ENCODE results near the gene GALNT11.

Gene GALNT11

DNA sequence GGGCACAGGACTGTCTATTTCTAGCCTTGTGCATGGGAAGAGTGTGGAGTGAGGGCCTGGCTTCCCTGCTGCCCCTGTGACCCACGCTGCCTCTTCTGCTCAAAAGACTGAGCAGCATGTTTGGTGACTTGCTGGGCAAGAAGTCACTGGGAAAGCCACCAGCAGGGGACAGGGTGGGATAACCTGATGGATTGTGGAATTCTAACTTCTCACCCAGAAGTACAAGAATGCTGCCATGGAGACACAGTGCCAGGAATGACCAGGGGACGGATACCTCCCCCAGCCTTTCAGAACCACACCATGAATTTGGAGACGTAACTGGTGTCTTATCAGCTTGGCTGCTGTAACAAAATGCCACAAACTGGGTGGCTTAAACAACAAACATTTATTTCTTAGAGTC, 40.9 kb upstream of the GALNT11 start:
- H2AFZ ChIP-seq (ENCODE audit: low read depth, low read length) = no peak overlapping the region
- H3K4me1 ChIP-seq (ENCODE audit: control insufficient read depth, insufficient read depth, low read depth, low read length) = peaks cover 3% of the 10 kb centered on the region
- H4K8ac ChIP-seq (ENCODE audit: low read length) = no peak overlapping the region
- H3K4me3 ChIP-seq (ENCODE audit: insufficient read depth in 1 of 2, low read depth in 1 of 2, low read length in 2 of 2) = no peak overlapping the region
- no peak overlapping the region for H2BK12ac ChIP-seq (ENCODE audit: low read length in 2 of 2)
- H3K14ac ChIP-seq (ENCODE audit: low read length in 2 of 2) = peak overlapping the region in 1 of 2 experiments; percentile 28
- H2BK5ac ChIP-seq (ENCODE audit: low read depth, low read length, poor library complexity, severe bottlenecking) = no peak overlapping the region
- H2AK5ac ChIP-seq (ENCODE audit: low read length, severe bottlenecking) = no peak overlapping the region
- H3K36me3 ChIP-seq (ENCODE audit: control insufficient read depth in 1 of 2, insufficient read depth in 2 of 2, low read depth in 1 of 2, low read length in 2 of 2) = no peaks in the 10 kb centered on the region
- H3K4me2 ChIP-seq (ENCODE audit: low read length, poor library complexity, severe bottlenecking) = no peak overlapping the region
- no peaks in the 10 kb centered on the region for H3K79me1 ChIP-seq (replicated peaks; ENCODE audit: low read length, poor library complexity, severe bottlenecking)
- H3K9me3 ChIP-seq (ENCODE audit: control insufficient read depth, low read length) = no peaks in the 10 kb centered on the region
- WGBS = 82% methylated on average over 2 of the region's 3 CpGs
- peaks cover 4 to 21% of the 10 kb centered on the region in 2 experiments for H3K27me3 ChIP-seq (ENCODE audit: control insufficient read depth in 1 of 2, insufficient read depth in 1 of 2, low read length in 2 of 2)
- no peak overlapping the region for H4K91ac ChIP-seq (ENCODE audit: low read length)
- no peak overlapping the region for H3K18ac ChIP-seq (ENCODE audit: low read depth in 1 of 2, low read length in 2 of 2)
- no peak overlapping the region for H3K4ac ChIP-seq (ENCODE audit: low read depth in 1 of 2, low read length in 2 of 2)
- no peak for DNase-seq
- H2BK120ac ChIP-seq (ENCODE audit: low read depth, low read length) = no peak overlapping the region
- H2BK15ac ChIP-seq (ENCODE audit: low read depth, poor library complexity, severe bottlenecking) = no peak overlapping the region
- H3K27ac ChIP-seq (ENCODE audit: low read length, poor library complexity, severe bottlenecking) = no peak overlapping the region
- no peak overlapping the region for H3K9ac ChIP-seq (ENCODE audit: low read length)
- no peak overlapping the region for H3K23ac ChIP-seq (ENCODE audit: low read length in 2 of 2)

DNA sequence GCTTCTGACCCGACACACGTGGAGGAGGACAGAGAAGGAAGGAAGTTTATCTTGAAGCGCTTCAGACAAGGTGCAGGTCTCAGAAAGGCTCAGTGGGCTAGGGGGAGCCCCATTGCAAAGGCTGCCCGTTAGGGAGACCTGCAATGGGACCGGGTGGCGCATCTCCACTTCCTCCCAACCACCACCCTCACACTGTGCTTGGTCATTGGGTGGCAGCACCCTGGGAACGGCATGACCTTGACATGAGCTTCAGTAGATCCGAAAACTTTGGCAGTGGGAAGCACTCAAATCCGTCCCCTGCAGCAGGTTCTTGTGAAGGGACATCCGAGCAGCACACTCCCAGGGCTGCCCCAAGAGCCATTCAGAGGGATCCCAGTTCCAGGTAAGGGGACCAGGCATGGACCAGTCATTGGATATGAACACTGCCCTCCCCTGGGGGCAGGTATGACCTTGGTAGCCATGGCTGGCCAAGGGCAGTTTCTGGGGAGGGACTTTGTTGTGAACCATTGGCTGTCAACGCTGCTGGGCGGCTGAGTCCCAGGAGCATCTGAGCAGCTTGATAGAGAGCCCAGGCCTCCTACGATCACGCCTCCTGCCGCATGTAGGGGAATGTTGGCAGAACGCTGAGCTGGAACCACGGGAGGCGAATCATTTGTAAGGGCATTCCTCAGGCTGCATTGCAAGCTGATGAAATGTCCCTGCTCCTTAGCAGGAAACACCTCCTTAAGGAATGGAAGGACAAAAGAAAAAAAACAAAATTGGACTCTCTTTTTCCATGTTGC, 37.5 kb upstream of the GALNT11 start:
- Histone ChIP-seq H3K18ac (ENCODE audit: low read depth in 1 of 2, low read length in 2 of 2) (no peak overlapping the region), H3K9me3 (ENCODE audit: control insufficient read depth, low read length) (no peaks in the 10 kb centered on the region), H2AK5ac (ENCODE audit: low read length, severe bottlenecking) (no peak overlapping the region), H3K27me3 (ENCODE audit: control insufficient read depth in 1 of 2, insufficient read depth in 1 of 2, low read length in 2 of 2) (peaks cover 4 to 21% of the 10 kb centered on the region in 2 experiments), H4K8ac (ENCODE audit: low read length) (no peak overlapping the region), H3K4me3 (ENCODE audit: insufficient read depth in 1 of 2, low read depth in 1 of 2, low read length in 2 of 2) (no peak overlapping the region), H3K4ac (ENCODE audit: low read depth in 1 of 2, low read length in 2 of 2) (no peak overlapping the region), H2BK120ac (ENCODE audit: low read depth, low read length) (no peak overlapping the region), H3K4me2 (ENCODE audit: low read length, poor library complexity, severe bottlenecking) (no peak overlapping the region), H4K91ac (ENCODE audit: low read length) (no peak overlapping the region), H2BK5ac (ENCODE audit: low read depth, low read length, poor library complexity, severe bottlenecking) (no peak overlapping the region), H3K79me1 (replicated peaks; ENCODE audit: low read length, poor library complexity, severe bottlenecking) (no peaks in the 10 kb centered on the region), H2BK15ac (ENCODE audit: low read depth, poor library complexity, severe bottlenecking) (no peak overlapping the region), H3K9ac (ENCODE audit: low read length) (no peak overlapping the region), H3K4me1 (ENCODE audit: control insufficient read depth, insufficient read depth, low read depth, low read length) (peaks cover 3% of the 10 kb centered on the region), H3K23ac (ENCODE audit: low read length in 2 of 2) (no peak overlapping the region), H2AFZ (ENCODE audit: low read depth, low read length) (no peak overlapping the region), H3K27ac (ENCODE audit: low read length, poor library complexity, severe bottlenecking) (no peak overlapping the region), H3K36me3 (ENCODE audit: control insufficient read depth in 1 of 2, insufficient read depth in 2 of 2, low read depth in 1 of 2, low read length in 2 of 2) (no peaks in the 10 kb centered on the region), H2BK12ac (ENCODE audit: low read length in 2 of 2) (no peak overlapping the region), H3K14ac (ENCODE audit: low read length in 2 of 2) (peak overlapping the region in 1 of 2 experiments; percentile 48)
- DNase-seq = no peak
- 87% methylated on average over 18 of the region's 18 CpGs for WGBS

DNA sequence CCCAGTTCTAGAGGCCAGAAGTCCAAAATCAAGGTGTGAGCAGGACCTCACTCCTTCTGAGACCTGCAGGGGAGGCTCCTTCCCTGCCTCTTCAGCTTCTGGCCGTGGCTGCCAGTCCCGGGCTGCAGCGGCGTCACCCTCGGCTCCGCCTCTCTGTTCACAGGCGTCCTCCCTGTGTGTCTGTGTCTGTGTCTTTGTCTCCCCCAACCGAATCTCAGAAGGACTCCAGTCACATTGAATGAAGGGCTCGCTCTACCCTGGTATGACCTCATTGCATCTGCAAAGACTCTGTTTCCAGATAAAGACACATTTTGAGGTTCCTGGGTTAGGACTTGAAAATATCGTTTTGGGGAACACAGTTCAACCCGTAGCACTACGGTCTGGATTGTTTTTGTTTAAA, 33.1 kb upstream of the GALNT11 start:
- Histone ChIP-seq H3K18ac (ENCODE audit: low read depth in 1 of 2, low read length in 2 of 2) (no peak overlapping the region), H3K9me3 (ENCODE audit: control insufficient read depth, low read length) (no peaks in the 10 kb centered on the region)

DNA sequence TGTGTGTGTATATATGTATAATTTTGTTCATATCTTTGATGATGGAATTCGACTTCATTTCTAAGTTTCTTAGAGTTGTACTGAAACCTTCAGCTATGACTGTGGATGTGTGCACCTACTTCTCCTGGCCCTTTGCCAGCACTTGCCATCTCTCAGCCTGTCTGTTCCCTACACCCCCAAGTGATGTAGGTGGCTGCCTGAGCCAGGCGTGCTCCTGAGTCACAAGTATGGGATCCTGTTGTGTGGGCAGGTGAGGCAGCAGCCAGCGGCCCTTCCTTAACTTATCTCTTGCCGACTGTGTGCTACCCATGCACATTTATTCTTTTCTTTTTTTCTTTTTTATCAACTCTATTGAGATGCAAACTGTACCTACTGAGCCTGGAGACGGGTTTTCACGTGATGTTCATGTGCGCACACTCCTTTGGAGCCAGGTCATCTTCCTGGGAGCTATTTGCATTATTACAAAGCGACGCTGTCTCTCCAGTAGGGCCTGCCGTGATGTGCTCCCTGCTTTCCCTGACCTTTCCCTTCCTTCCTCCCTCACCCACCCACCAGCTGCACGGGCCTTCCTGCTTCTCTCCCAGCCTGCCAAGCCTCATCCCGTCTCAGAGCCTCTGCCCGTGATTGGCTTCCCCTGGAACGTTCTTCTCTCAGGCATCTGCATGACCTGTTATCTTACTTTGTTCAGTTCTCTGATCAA, 31.3 kb upstream of the GALNT11 start:
- Histone ChIP-seq H3K9ac (ENCODE audit: low read length) (no peak overlapping the region), H3K79me1 (replicated peaks; ENCODE audit: low read length, poor library complexity, severe bottlenecking) (no peaks in the 10 kb centered on the region), H3K27me3 (ENCODE audit: control insufficient read depth in 1 of 2, insufficient read depth in 1 of 2, low read length in 2 of 2) (no peaks in the 10 kb centered on the region), H3K18ac (ENCODE audit: low read depth in 1 of 2, low read length in 2 of 2) (no peak overlapping the region), H3K4me1 (ENCODE audit: control insufficient read depth, insufficient read depth, low read depth, low read length) (no peaks in the 10 kb centered on the region), H2BK12ac (ENCODE audit: low read length in 2 of 2) (no peak overlapping the region), H2BK15ac (ENCODE audit: low read depth, poor library complexity, severe bottlenecking) (no peak overlapping the region), H3K14ac (ENCODE audit: low read length in 2 of 2) (no peak overlapping the region), H2AFZ (ENCODE audit: low read depth, low read length) (no peak overlapping the region), H2AK5ac (ENCODE audit: low read length, severe bottlenecking) (no peak overlapping the region), H3K4me2 (ENCODE audit: low read length, poor library complexity, severe bottlenecking) (no peak overlapping the region), H3K27ac (ENCODE audit: low read length, poor library complexity, severe bottlenecking) (no peak overlapping the region), H2BK120ac (ENCODE audit: low read depth, low read length) (no peak overlapping the region), H3K4ac (ENCODE audit: low read depth in 1 of 2, low read length in 2 of 2) (no peak overlapping the region), H3K9me3 (ENCODE audit: control insufficient read depth, low read length) (no peaks in the 10 kb centered on the region), H3K4me3 (ENCODE audit: insufficient read depth in 1 of 2, low read depth in 1 of 2, low read length in 2 of 2) (no peak overlapping the region), H3K36me3 (ENCODE audit: control insufficient read depth in 1 of 2, insufficient read depth in 2 of 2, low read depth in 1 of 2, low read length in 2 of 2) (no peaks in the 10 kb centered on the region), H4K91ac (ENCODE audit: low read length) (no peak overlapping the region), H2BK5ac (ENCODE audit: low read depth, low read length, poor library complexity, severe bottlenecking) (no peak overlapping the region), H3K23ac (ENCODE audit: low read length in 2 of 2) (no peak overlapping the region), H4K8ac (ENCODE audit: low read length) (no peak overlapping the region)
- 63% methylated on average over 13 of the region's 14 CpGs for WGBS
- DNase-seq = no peak

More for the DNA sequence above, 33.1 kb upstream of the GALNT11 start:
- Histone ChIP-seq H2AFZ (ENCODE audit: low read depth, low read length) (no peak overlapping the region), H3K4ac (ENCODE audit: low read depth in 1 of 2, low read length in 2 of 2) (no peak overlapping the region), H3K4me2 (ENCODE audit: low read length, poor library complexity, severe bottlenecking) (no peak overlapping the region), H4K91ac (ENCODE audit: low read length) (no peak overlapping the region), H2BK12ac (ENCODE audit: low read length in 2 of 2) (no peak overlapping the region), H3K27ac (ENCODE audit: low read length, poor library complexity, severe bottlenecking) (no peak overlapping the region), H4K8ac (ENCODE audit: low read length) (no peak overlapping the region), H3K23ac (ENCODE audit: low read length in 2 of 2) (no peak overlapping the region), H2BK120ac (ENCODE audit: low read depth, low read length) (no peak overlapping the region), H3K4me3 (ENCODE audit: insufficient read depth in 1 of 2, low read depth in 1 of 2, low read length in 2 of 2) (peak overlapping the region in 1 of 2 experiments; percentile 57), H3K4me1 (ENCODE audit: control insufficient read depth, insufficient read depth, low read depth, low read length) (peaks cover 3% of the 10 kb centered on the region), H2BK15ac (ENCODE audit: low read depth, poor library complexity, severe bottlenecking) (no peak overlapping the region), H3K9ac (ENCODE audit: low read length) (peak overlapping the region; percentile 41), H3K27me3 (ENCODE audit: control insufficient read depth in 1 of 2, insufficient read depth in 1 of 2, low read length in 2 of 2) (peaks cover 4 to 8% of the 10 kb centered on the region in 2 experiments), H3K14ac (ENCODE audit: low read length in 2 of 2) (no peak overlapping the region), H2AK5ac (ENCODE audit: low read length, severe bottlenecking) (no peak overlapping the region), H2BK5ac (ENCODE audit: low read depth, low read length, poor library complexity, severe bottlenecking) (no peak overlapping the region), H3K79me1 (replicated peaks; ENCODE audit: low read length, poor library complexity, severe bottlenecking) (no peaks in the 10 kb centered on the region), H3K36me3 (ENCODE audit: control insufficient read depth in 1 of 2, insufficient read depth in 2 of 2, low read depth in 1 of 2, low read length in 2 of 2) (no peaks in the 10 kb centered on the region)
- peak; percentile 19 for DNase-seq
- 11% methylated on average over 9 of the region's 12 CpGs for WGBS
